D721Med (cell line): ENCODE measurements around the gene RPS18.
"Not testable (repeated sequence)": the region's sequence is repeated elsewhere in the genome, so short reads cannot be mapped to it uniquely, and the experiment has no call there.

Experiments used
- DNase-seq: peaks from one replicate; pipeline ENCODE4 v3.0.0; 2011; ENCODE audit warnings: low spot score; ENCODE audit not compliant: insufficient read length
- FAIRE-seq: peaks from 2 replicates; lab custom pipeline; 2011; peaks lifted over from hg19 to GRCh38; lab: Jason Lieb, UNC
- TF ChIP-seq, protein P1 (sequence below): IDR thresholded peaks from 2 replicates; pipeline ENCODE4 v1.5.1; 2012; ENCODE audit warnings: mild to moderate bottlenecking, control low read depth; ENCODE audit not compliant: insufficient read depth; ENCODE audit errors: missing control alignments

RPS18 gene

DNA sequence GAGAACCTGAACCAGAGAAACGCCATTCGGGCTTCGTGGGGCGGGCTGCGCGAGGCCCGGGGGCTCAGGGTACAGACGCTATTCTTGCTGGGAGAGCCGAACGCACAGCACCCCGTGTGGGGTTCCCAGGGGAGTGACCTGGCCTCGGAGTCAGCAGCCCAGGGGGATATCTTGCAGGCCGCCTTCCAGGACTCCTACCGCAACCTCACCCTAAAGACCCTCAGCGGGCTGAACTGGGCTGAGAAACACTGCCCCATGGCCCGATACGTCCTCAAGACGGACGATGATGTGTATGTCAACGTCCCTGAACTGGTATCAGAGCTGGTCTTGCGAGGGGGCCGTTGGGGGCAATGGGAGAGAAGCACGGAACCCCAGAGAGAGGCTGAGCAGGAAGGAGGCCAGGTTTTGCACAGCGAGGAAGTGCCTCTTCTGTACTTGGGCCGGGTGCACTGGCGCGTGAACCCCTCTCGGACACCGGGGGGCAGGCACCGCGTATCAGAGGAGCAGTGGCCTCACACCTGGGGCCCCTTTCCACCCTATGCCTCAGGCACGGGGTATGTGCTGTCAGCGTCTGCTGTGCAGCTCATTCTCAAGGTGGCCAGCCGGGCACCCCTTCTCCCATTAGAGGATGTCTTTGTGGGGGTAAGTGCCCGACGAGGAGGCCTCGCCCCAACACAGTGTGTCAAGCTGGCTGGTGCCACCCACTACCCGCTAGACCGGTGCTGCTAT, 6.0 kb downstream of the RPS18 start:
- FAIRE-seq (no peak), DNase-seq (no peak)
- TF ChIP-seq, protein P1, sequence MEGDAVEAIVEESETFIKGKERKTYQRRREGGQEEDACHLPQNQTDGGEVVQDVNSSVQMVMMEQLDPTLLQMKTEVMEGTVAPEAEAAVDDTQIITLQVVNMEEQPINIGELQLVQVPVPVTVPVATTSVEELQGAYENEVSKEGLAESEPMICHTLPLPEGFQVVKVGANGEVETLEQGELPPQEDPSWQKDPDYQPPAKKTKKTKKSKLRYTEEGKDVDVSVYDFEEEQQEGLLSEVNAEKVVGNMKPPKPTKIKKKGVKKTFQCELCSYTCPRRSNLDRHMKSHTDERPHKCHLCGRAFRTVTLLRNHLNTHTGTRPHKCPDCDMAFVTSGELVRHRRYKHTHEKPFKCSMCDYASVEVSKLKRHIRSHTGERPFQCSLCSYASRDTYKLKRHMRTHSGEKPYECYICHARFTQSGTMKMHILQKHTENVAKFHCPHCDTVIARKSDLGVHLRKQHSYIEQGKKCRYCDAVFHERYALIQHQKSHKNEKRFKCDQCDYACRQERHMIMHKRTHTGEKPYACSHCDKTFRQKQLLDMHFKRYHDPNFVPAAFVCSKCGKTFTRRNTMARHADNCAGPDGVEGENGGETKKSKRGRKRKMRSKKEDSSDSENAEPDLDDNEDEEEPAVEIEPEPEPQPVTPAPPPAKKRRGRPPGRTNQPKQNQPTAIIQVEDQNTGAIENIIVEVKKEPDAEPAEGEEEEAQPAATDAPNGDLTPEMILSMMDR: no peak

DNA sequence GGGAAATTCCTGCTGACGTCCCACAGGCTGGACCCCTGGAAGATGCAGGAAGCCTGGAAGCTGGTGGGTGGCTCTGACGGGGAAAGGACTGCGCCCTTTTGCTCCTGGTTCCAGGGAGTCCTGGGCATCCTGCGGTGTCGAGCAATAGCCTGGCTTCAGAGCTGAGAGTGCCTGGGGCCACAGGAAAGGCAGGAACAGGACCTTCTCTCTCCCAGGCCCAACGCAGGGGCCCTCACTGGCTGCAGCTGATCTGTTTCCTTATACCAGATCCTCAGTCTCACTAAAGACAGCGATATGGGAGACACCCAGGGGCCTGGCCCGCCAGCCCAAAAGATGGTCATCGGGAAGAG, 6.5 kb downstream of the RPS18 start:
- no peak for DNase-seq
- TF ChIP-seq, protein P1: no peak
- FAIRE-seq: no peak

DNA sequence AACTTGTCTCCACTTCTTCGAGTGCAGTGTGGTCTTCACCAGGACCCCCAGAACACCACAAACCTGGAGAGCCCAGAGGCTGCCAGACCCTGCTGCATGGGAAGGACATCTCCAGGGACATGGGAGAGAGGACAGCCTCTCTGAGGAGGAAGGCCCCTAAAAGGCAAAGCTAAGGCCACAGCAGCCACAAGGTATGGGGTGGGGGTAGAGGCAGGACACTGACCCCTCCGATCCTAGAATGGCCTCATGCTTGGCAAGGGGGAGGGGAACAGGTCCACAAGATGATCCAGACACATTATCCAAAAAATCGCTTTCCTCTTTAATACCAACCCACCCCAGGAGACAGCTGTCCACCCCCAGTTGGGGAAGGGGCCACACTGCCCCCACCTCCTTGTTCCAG, 6.9 kb downstream of the RPS18 start:
- FAIRE-seq (no peak), DNase-seq (no peak)
- TF ChIP-seq, protein P1: no peak

DNA sequence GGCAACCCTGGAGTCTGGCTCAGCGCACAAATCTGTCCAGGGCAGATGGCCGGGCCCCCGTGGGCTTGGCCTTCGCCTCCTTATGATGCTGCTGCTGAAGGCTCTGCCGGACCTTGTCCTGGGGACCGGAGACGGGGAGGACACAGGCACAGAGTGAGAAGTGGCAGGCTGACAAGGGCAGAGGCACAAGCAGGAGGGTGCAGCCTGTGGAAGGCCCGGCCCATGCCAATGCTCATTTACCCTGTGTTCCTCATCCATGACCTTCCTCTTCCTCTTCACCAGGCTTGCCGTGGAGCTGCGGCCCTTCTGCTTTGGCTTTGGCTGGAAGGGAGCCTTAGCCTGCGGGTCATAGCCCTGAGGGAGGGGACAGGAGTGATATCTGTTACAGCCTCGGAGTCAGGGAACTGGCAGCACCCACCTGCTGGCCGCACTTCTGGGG, 7.4 kb downstream of the RPS18 start:
- no peak for FAIRE-seq
- TF ChIP-seq, protein P1: no peak

DNA sequence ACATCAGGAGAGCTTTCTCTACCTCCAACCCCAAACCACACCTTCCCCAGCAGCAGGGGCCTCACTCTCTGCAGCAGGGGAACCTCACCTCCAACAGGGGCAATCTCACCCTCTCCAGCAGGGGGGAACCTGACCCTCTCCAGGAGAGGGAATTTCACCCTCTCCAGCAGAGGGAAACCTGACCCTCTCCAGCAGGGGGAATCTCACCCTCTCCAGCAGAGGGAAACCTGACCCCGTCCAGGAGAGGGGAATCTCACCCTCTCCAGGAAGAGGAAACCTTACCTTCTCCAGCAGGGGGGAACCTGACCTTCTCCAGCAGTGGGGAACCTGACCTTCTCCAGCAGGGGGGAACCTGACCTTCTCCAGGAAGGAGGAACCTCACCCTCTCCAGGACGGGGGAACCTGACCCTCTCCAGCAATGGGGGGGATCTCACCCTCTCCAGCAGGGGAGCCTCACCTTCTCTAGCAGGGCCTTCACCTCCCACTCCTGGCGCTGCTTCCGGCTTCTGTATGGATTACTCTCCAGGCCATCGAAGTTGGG, 8.2 kb downstream of the RPS18 start:
- no peak for FAIRE-seq
- TF ChIP-seq, protein P1: peak; percentile 56
- DNase-seq: no peak

More for the DNA sequence above, 7.4 kb downstream of the RPS18 start:
- no peak for DNase-seq

DNA sequence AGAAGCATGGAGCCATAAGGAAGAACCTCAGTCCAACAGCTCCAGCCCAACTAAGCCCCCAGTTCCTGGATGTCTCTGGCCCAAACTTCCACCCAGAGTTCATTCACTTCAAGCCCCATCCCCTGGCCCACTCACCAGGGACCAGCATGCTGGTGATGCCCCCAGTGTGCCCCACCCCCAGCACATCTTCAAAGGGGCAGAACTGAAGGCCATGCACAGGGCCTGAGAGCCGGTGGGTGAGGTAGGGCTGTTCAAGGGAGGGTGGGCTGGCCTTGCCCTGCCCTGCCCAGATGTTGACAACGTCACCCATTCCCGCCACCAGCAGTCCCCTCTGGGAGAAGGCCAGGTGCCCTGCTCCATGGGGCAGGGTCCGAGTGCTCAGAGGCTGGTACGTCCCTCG, 8.7 kb downstream of the RPS18 start:
- TF ChIP-seq, protein P1: no peak
- DNase-seq (no peak), FAIRE-seq (no peak)

DNA sequence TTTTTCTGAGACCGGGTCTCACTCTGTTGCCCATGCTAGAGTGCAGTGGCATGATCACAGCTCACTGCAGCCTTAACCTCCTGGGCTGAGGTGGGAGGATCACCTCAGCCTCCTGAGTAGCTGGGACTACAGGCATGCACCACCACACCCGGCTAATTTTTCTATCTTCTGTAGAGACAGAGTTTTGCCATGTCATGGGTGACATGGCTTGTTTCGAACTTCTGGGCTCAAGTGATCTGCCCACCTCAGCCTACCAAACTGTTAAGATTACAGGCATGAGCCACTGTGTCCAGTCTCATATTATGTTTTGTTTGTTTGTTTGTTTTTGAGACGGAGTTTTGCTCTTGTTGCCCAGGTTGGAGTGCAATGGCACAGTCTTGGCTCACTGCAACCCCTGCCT, 13.3 kb downstream of the RPS18 start:
- not testable (repeated sequence) for DNase-seq, FAIRE-seq
